ENCODE measurements around the gene ST6GALNAC6. TPM values are rescaled to one million over a fixed set of nuclear protein-coding genes. Genes with fewer than 3 reads are reported as not detected.
"Not testable (repeated sequence)": the region's sequence is repeated elsewhere in the genome, so short reads cannot be mapped to it uniquely, and the experiment has no call there.

Gene ST6GALNAC6
- polyA plus RNA-seq, 1 donor from 2014 or later = 44.2 TPM

DNA sequence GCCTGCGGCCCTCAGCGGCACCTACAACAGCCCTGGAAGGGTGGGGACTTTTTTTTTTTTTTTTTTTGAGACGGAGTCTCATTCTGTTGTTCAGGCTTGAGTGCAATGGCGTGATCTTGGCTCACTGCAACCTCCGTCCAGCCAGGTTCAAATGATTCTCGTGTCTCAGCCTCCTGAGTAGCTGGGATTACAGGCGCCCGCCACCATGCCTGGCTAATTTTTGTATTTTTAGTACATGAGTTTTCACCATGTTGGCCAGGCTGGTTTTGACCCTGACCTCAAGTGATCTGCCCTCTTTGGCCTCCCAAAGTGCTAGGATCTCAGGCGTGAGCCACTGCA, 29.3 kb downstream of the ST6GALNAC6 start:
- H3K9me3 ChIP-seq (ENCODE audit: low read length); H3F3A ChIP-seq (ENCODE audit: insufficient read depth, low read length, poor library complexity, severe bottlenecking); H3K27ac ChIP-seq (ENCODE audit: low read length); H3K9me2 ChIP-seq (ENCODE audit: insufficient read depth, low read length); H4K20me1 ChIP-seq (ENCODE audit: insufficient read depth); H3K4me3 ChIP-seq (ENCODE audit: low read length); H3K36me3 ChIP-seq (ENCODE audit: insufficient read depth, low read length); H3K9ac ChIP-seq (ENCODE audit: low read length); H2AFZ ChIP-seq (ENCODE audit: low read depth, low read length); H3K79me2 ChIP-seq (replicated peaks; ENCODE audit: insufficient read depth, low read length); H3K4me2 ChIP-seq (ENCODE audit: low read length); H3K27me3 ChIP-seq (ENCODE audit: insufficient read depth, low read depth, low read length): not testable (repeated sequence)
- peak; percentile 1 for TF ChIP-seq SMC3 (conservative IDR thresholded peaks at IDR 0.05; ENCODE audit: poor library complexity)

DNA sequence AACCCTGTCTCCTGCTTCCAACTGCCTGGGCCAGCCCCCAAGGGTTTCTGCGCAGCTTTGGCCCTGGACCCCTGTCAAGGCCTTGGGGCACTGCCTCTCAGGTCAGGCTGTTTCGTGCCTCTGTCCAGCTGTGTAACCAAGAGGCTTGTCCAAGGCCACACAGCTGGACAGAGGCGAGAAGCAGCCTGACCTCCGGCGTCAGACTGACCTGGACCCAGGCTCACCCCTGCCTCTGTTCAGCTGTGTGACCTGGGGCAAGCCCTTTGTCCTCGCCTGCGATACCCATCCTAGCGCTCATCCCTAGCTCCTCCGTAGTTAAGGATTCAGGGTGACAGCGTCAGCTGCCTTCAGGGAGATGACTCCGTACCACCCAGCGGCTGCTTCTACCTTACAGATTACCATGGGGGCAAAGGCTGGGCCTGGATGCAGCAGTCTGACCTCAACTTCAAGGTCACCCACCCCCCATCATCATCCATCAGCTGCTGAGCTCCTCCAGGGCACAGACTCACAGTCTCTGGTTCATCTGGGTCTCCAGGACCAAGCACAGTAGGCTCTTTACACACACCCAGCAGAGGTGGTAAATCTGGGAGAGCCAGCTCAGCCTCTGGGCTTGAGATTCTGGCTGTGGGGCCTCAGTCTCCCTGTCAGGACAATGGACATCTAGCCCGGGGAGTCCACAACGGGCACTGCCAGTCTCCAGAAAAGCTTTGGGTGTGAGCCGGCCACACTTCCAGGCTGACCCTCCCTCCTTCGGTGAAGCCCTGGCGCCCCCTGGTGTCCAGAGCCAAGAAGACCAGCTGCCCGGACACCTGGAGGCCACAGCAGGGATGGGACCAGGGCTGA, 29.9 kb downstream of the ST6GALNAC6 start:
- Histone ChIP-seq H3K4me2 (ENCODE audit: low read length) (no peak overlapping the region), H3K79me2 (replicated peaks; ENCODE audit: insufficient read depth, low read length) (no peaks in the 10 kb centered on the region), H3K36me3 (ENCODE audit: insufficient read depth, low read length) (no peaks in the 10 kb centered on the region), H2AFZ (ENCODE audit: low read depth, low read length) (no peak overlapping the region), H3K27me3 (ENCODE audit: insufficient read depth, low read depth, low read length) (no peaks in the 10 kb centered on the region), H4K20me1 (ENCODE audit: insufficient read depth) (no peaks in the 10 kb centered on the region), H3K27ac (ENCODE audit: low read length) (no peak overlapping the region), H3F3A (ENCODE audit: insufficient read depth, low read length, poor library complexity, severe bottlenecking) (no peaks in the 10 kb centered on the region), H3K9me2 (ENCODE audit: insufficient read depth, low read length) (no peaks in the 10 kb centered on the region), H3K4me3 (ENCODE audit: low read length) (no peak overlapping the region), H3K9me3 (ENCODE audit: low read length) (no peaks in the 10 kb centered on the region), H3K9ac (ENCODE audit: low read length) (no peak overlapping the region)
- TF ChIP-seq MXI1 (conservative IDR thresholded peaks at IDR 0.05; ENCODE audit: poor library complexity, severe bottlenecking) (no peak), RAD21 (conservative IDR thresholded peaks at IDR 0.05) (peak; percentile 73), SMC3 (conservative IDR thresholded peaks at IDR 0.05; ENCODE audit: poor library complexity) (peak; percentile 77), POLR2AphosphoS5 (IDR thresholded peaks at IDR 0.05) (no peak), TAF1 (IDR thresholded peaks at IDR 0.05; ENCODE audit: low read depth) (no peak), EZH2 (IDR thresholded peaks at IDR 0.05; ENCODE audit: borderline replicate concordance, insufficient read depth, low read length, poor library complexity, severe bottlenecking) (no peak), EP300 (conservative IDR thresholded peaks at IDR 0.05; ENCODE audit: poor library complexity, severe bottlenecking) (no peak)
- TF ChIP-seq, protein P1, sequence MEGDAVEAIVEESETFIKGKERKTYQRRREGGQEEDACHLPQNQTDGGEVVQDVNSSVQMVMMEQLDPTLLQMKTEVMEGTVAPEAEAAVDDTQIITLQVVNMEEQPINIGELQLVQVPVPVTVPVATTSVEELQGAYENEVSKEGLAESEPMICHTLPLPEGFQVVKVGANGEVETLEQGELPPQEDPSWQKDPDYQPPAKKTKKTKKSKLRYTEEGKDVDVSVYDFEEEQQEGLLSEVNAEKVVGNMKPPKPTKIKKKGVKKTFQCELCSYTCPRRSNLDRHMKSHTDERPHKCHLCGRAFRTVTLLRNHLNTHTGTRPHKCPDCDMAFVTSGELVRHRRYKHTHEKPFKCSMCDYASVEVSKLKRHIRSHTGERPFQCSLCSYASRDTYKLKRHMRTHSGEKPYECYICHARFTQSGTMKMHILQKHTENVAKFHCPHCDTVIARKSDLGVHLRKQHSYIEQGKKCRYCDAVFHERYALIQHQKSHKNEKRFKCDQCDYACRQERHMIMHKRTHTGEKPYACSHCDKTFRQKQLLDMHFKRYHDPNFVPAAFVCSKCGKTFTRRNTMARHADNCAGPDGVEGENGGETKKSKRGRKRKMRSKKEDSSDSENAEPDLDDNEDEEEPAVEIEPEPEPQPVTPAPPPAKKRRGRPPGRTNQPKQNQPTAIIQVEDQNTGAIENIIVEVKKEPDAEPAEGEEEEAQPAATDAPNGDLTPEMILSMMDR (IDR thresholded peaks at IDR 0.05; ENCODE audit: poor library complexity, severe bottlenecking) = peak; percentile 77
- TF ChIP-seq, protein P2, sequence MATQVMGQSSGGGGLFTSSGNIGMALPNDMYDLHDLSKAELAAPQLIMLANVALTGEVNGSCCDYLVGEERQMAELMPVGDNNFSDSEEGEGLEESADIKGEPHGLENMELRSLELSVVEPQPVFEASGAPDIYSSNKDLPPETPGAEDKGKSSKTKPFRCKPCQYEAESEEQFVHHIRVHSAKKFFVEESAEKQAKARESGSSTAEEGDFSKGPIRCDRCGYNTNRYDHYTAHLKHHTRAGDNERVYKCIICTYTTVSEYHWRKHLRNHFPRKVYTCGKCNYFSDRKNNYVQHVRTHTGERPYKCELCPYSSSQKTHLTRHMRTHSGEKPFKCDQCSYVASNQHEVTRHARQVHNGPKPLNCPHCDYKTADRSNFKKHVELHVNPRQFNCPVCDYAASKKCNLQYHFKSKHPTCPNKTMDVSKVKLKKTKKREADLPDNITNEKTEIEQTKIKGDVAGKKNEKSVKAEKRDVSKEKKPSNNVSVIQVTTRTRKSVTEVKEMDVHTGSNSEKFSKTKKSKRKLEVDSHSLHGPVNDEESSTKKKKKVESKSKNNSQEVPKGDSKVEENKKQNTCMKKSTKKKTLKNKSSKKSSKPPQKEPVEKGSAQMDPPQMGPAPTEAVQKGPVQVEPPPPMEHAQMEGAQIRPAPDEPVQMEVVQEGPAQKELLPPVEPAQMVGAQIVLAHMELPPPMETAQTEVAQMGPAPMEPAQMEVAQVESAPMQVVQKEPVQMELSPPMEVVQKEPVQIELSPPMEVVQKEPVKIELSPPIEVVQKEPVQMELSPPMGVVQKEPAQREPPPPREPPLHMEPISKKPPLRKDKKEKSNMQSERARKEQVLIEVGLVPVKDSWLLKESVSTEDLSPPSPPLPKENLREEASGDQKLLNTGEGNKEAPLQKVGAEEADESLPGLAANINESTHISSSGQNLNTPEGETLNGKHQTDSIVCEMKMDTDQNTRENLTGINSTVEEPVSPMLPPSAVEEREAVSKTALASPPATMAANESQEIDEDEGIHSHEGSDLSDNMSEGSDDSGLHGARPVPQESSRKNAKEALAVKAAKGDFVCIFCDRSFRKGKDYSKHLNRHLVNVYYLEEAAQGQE (IDR thresholded peaks at IDR 0.05; ENCODE audit: borderline replicate concordance) = no peak

All from neural cell (in vitro differentiated cells).